ENCODE measurements around the gene GLTP. TPM values are rescaled to one million over a fixed set of nuclear protein-coding genes. Genes with fewer than 3 reads are reported as not detected.
A peak's percentile ranks its signal among the peaks of the same experiment; 100 is the strongest.

The GLTP gene
- total RNA-seq, 3 donors from 2014 or later (not counting 1 experiment from before 2014, with no cell fraction given): 48.6 to 52.8 (median 49.2) TPM

GRCh38 chr12:109926488-109927210 lies 46.3 kb upstream of the GLTP start:
- H3K9me3 ChIP-seq (ENCODE audit: control insufficient read depth, insufficient read depth, low read length): no peaks in the 10 kb centered on the region
- no peak for TF ChIP-seq CTCF (IDR thresholded peaks at IDR 0.05)
- no peak overlapping the region for H3K4me3 ChIP-seq (ENCODE audit: low read length)
- no peak overlapping the region for H3K27ac ChIP-seq (ENCODE audit: low read length)
- Mint-ChIP-seq H3K4me1 (peaks cover 0 to 6% of the 10 kb centered on the region in 2 donors), H3K27ac (no peak overlapping the region), H3K9me3 (no peaks in the 10 kb centered on the region), H3K4me3 (no peak overlapping the region), H3K27me3 (ENCODE audit: low read depth in 2 of 2) (no peaks in the 10 kb centered on the region), H3K36me3 (peaks cover 10% of the 10 kb centered on the region)
- 93% methylated on average over 11 of the region's 11 CpGs for WGBS (ENCODE audit: insufficient coverage)
- no peaks in the 10 kb centered on the region for H3K4me1 ChIP-seq (ENCODE audit: control insufficient read depth, insufficient read depth, low read length)
- peaks cover 26% of the 10 kb centered on the region for H3K36me3 ChIP-seq (ENCODE audit: control insufficient read depth, insufficient read depth, low read length)
- DNase-seq (no peak), ATAC-seq (no peak)
- intact Hi-C loops (cut with micrococcal nuclease): loop anchor here (1.0 kb wide), 1 partner anchor 73 kb away; no protein-coding TSS in a partner anchor
- no peaks in the 10 kb centered on the region for H3K27me3 ChIP-seq (ENCODE audit: control insufficient read depth, insufficient read depth, low read length)

GRCh38 chr12:109926016-109926415 lies 45.7 kb upstream of the GLTP start:
- Mint-ChIP-seq H3K27ac (no peak overlapping the region), H3K36me3 (peaks cover 8% of the 10 kb centered on the region), H3K4me1 (peaks cover 0 to 6% of the 10 kb centered on the region in 2 donors), H3K4me3 (no peak overlapping the region), H3K9me3 (no peaks in the 10 kb centered on the region), H3K27me3 (ENCODE audit: low read depth in 2 of 2) (no peaks in the 10 kb centered on the region)
- 88% methylated on average over 8 of the region's 8 CpGs for WGBS (ENCODE audit: insufficient coverage)
- DNase-seq: no peak
- Histone ChIP-seq H3K4me1 (ENCODE audit: control insufficient read depth, insufficient read depth, low read length) (no peaks in the 10 kb centered on the region), H3K27me3 (ENCODE audit: control insufficient read depth, insufficient read depth, low read length) (no peaks in the 10 kb centered on the region), H3K4me3 (ENCODE audit: low read length) (no peak overlapping the region), H3K9me3 (ENCODE audit: control insufficient read depth, insufficient read depth, low read length) (no peaks in the 10 kb centered on the region), H3K36me3 (ENCODE audit: control insufficient read depth, insufficient read depth, low read length) (peaks cover 23% of the 10 kb centered on the region), H3K27ac (ENCODE audit: low read length) (no peak overlapping the region)
- ATAC-seq: no peak
- no peak for TF ChIP-seq CTCF (IDR thresholded peaks at IDR 0.05)
- intact Hi-C loops (cut with micrococcal nuclease): no loop called here

GRCh38 chr12:109925185-109925840 lies 45.0 kb upstream of the GLTP start:
- ATAC-seq: no peak
- Histone ChIP-seq H3K4me3 (ENCODE audit: low read length) (no peak overlapping the region), H3K9me3 (ENCODE audit: control insufficient read depth, insufficient read depth, low read length) (no peaks in the 10 kb centered on the region), H3K4me1 (ENCODE audit: control insufficient read depth, insufficient read depth, low read length) (no peaks in the 10 kb centered on the region), H3K27me3 (ENCODE audit: control insufficient read depth, insufficient read depth, low read length) (no peaks in the 10 kb centered on the region), H3K36me3 (ENCODE audit: control insufficient read depth, insufficient read depth, low read length) (peaks cover 23% of the 10 kb centered on the region), H3K27ac (ENCODE audit: low read length) (no peak overlapping the region)
- intact Hi-C loops (cut with micrococcal nuclease): no loop called here
- no peaks in the 10 kb centered on the region for H3K9me3 Mint-ChIP-seq
- peaks cover 8% of the 10 kb centered on the region for H3K36me3 Mint-ChIP-seq
- H3K27me3 Mint-ChIP-seq (ENCODE audit: low read depth in 2 of 2): no peaks in the 10 kb centered on the region
- 92% methylated on average over 18 of the region's 20 CpGs for WGBS (ENCODE audit: insufficient coverage)
- H3K27ac Mint-ChIP-seq: peak overlapping the region; percentile 17 to 55
- peaks cover 0 to 6% of the 10 kb centered on the region in 2 donors for H3K4me1 Mint-ChIP-seq
- no peak for DNase-seq
- no peak overlapping the region for H3K4me3 Mint-ChIP-seq
- TF ChIP-seq CTCF (IDR thresholded peaks at IDR 0.05): no peak

Data from natural killer cell (primary cell).